Stimulated activated CD4-positive, alpha-beta T cell treated with anti-CD3 and anti-CD28 coated beads, TNF-alpha, amount 100 ng/mL, for 1 hour (primary cell): ENCODE data around the gene TMEM150C.

Experiments used
- DNase-seq, 3 donors: peaks; one replicate each; pipeline ENCODE4 v3.0.0-alpha.2; 2020; ENCODE audit warnings: low read depth in 3 of 3, low spot score in 1 of 3

The TMEM150C gene

GRCh38 chr4:82519072-82519471 is 42.7 kb downstream of the TMEM150C start:
- DNase-seq, result no peak

GRCh38 chr4:82517043-82517442 is 44.7 kb downstream of the TMEM150C start:
- no peak for DNase-seq

- DNase-seq, result no peak
Observed at GRCh38 chr4:82515705-82516104, 46.1 kb downstream of the TMEM150C start.

- DNase-seq, result no peak
Observed at GRCh38 chr4:82513382-82513781, 48.4 kb downstream of the TMEM150C start.

- no peak for DNase-seq
Observed at GRCh38 chr4:82510216-82510615, 51.6 kb downstream of the TMEM150C start.

GRCh38 chr4:82508806-82509428 is 52.9 kb downstream of the TMEM150C start:
- DNase-seq, result no peak

GRCh38 chr4:82508011-82508410 is 53.8 kb downstream of the TMEM150C start:
- DNase-seq, result no peak

- no peak for DNase-seq
Observed at GRCh38 chr4:82501154-82501442, 60.7 kb downstream of the TMEM150C start.

GRCh38 chr4:82500435-82501153 is 61.2 kb downstream of the TMEM150C start:
- DNase-seq, result no peak

GRCh38 chr4:82499738-82500434 is 61.9 kb downstream of the TMEM150C start:
- DNase-seq, result no peak

GRCh38 chr4:82496349-82496748 is 65.4 kb downstream of the TMEM150C start:
- DNase-seq, result no peak

- DNase-seq, result no peak
Observed at GRCh38 chr4:82495666-82496065, 66.1 kb downstream of the TMEM150C start.

- no peak for DNase-seq
Observed at GRCh38 chr4:82493721-82494425, 67.9 kb downstream of the TMEM150C start.

GRCh38 chr4:82491251-82491960 is 70.4 kb downstream of the TMEM150C start:
- no peak for DNase-seq

- no peak for DNase-seq
Observed at GRCh38 chr4:82489987-82490386, 71.8 kb downstream of the TMEM150C start.

- DNase-seq, result no peak
Observed at GRCh38 chr4:82489076-82489475, 72.7 kb downstream of the TMEM150C start.

- DNase-seq, result no peak
Observed at GRCh38 chr4:82484996-82485783, 76.6 kb downstream of the TMEM150C start.

GRCh38 chr4:82482387-82482786 is 79.4 kb downstream of the TMEM150C start:
- no peak for DNase-seq

GRCh38 chr4:82481506-82481840 is 80.3 kb downstream of the TMEM150C start:
- no peak for DNase-seq

- DNase-seq, result no peak
Observed at GRCh38 chr4:82480771-82481505, 80.8 kb downstream of the TMEM150C start.
